Loucy (cell line): Measurements from ENCODE around the gene FCHSD2.

Experiments
- H2AFZ ChIP-seq: fragments of 200-600 bp; sonication (generic); 2 replicates; pipeline ENCODE4 v1.6.0; 2016; ENCODE audit warnings: antibody characterized with exemption, mild to moderate bottlenecking, low read length, moderate library complexity
- H3F3A ChIP-seq: fragments of 200-600 bp; 2 replicates; pipeline ENCODE4 v1.6.0; 2016; ENCODE audit warnings: antibody characterized with exemption, low read depth, mild to moderate bottlenecking
- H3K27me3 ChIP-seq: fragments of 200-600 bp; sonication (generic); 2 replicates; pipeline ENCODE4 v1.6.1; 2014; ENCODE audit warnings: low read length, mild to moderate bottlenecking; ENCODE audit not compliant: insufficient read depth, poor library complexity, severe bottlenecking
- H3K36me3 ChIP-seq: fragments of 200-600 bp; sonication (generic); 2 replicates; pipeline ENCODE4 v1.6.1; 2016; ENCODE audit warnings: low read length; ENCODE audit not compliant: insufficient read depth
- H3K4me1 ChIP-seq: fragments of 200-600 bp; sonication (generic); 2 replicates; pipeline ENCODE4 v1.5.1; 2014; ENCODE audit warnings: low read length, mild to moderate bottlenecking; ENCODE audit not compliant: insufficient read depth, poor library complexity, severe bottlenecking
- H3K4me2 ChIP-seq: fragments of 200-600 bp; sonication (generic); 2 replicates; pipeline ENCODE4 v1.6.0; 2014; ENCODE audit warnings: antibody characterized with exemption, low read length, low read depth, mild to moderate bottlenecking; ENCODE audit not compliant: poor library complexity, severe bottlenecking
- H3K4me3 ChIP-seq: fragments of 200-600 bp; sonication (generic); 2 replicates; pipeline ENCODE4 v1.5.1; 2014; ENCODE audit warnings: low read length, mild to moderate bottlenecking, mixed read lengths; ENCODE audit not compliant: poor library complexity, severe bottlenecking
- H3K79me2 ChIP-seq: fragments of 200-600 bp; sonication (generic); 2 replicates; pipeline ENCODE4 v1.6.1; 2014; ENCODE audit warnings: low read length; ENCODE audit not compliant: insufficient read depth
- H3K9ac ChIP-seq: fragments of 200-600 bp; sonication (generic); 2 replicates; pipeline ENCODE4 v1.6.0; 2014; ENCODE audit warnings: mild to moderate bottlenecking, low read depth, low read length, moderate library complexity; ENCODE audit not compliant: poor library complexity, severe bottlenecking
- H3K9me2 ChIP-seq: fragments of 200-600 bp; sonication (generic); replicated peaks from 2 replicates; pipeline ENCODE4 v1.6.1; 2016; ENCODE audit warnings: low read depth, low read length, mixed read lengths
- H3K9me3 ChIP-seq: fragments of 200-600 bp; sonication (generic); 2 replicates; pipeline ENCODE4 v1.6.1; 2014; ENCODE audit warnings: mild to moderate bottlenecking, antibody characterized with exemption, low read length, low read depth; ENCODE audit not compliant: insufficient read depth
- H4K20me1 ChIP-seq: fragments of 200-600 bp; sonication (generic); 2 replicates; pipeline ENCODE4 v1.6.0; 2014; ENCODE audit warnings: antibody characterized with exemption, low read length, mild to moderate bottlenecking; ENCODE audit not compliant: insufficient read depth, poor library complexity, severe bottlenecking
- CTCF ChIP-seq: fragments of 200-600 bp; sonication (generic); conservative IDR thresholded peaks from 2 replicates; pipeline ENCODE4 v1.5.1; 2014; ENCODE audit warnings: mild to moderate bottlenecking, antibody characterized with exemption, low read length
- EZH2phosphoT487 ChIP-seq: fragments of 200-600 bp; IDR thresholded peaks from 2 replicates; pipeline ENCODE4 v1.6.1; 2018; ENCODE audit warnings: antibody characterized with exemption, mild to moderate bottlenecking, moderate library complexity, borderline replicate concordance

The FCHSD2 gene

GRCh38 chr11:72921028-72921716, 220.9 kb downstream of the FCHSD2 start:
- TF ChIP-seq EZH2phosphoT487, result no peak
- TF ChIP-seq CTCF, result no peak
- no peaks in the 10 kb centered on the region for H3F3A ChIP-seq
- H3K27me3 ChIP-seq, result no peaks in the 10 kb centered on the region
- H3K4me2 ChIP-seq, result no peak overlapping the region
- H4K20me1 ChIP-seq, result peaks cover 16% of the 10 kb centered on the region
- no peak overlapping the region for H2AFZ ChIP-seq
- H3K4me3 ChIP-seq, result no peak overlapping the region
- no peak overlapping the region for H3K9ac ChIP-seq
- no peaks in the 10 kb centered on the region for H3K9me2 ChIP-seq
- no peaks in the 10 kb centered on the region for H3K4me1 ChIP-seq
- H3K79me2 ChIP-seq, result no peaks in the 10 kb centered on the region
- H3K9me3 ChIP-seq, result no peaks in the 10 kb centered on the region
- H3K36me3 ChIP-seq, result peaks cover 46% of the 10 kb centered on the region

GRCh38 chr11:72920001-72920400, 222.1 kb downstream of the FCHSD2 start:
- TF ChIP-seq EZH2phosphoT487, result no peak
- TF ChIP-seq CTCF, result no peak
- Histone ChIP-seq H3K9ac (no peak overlapping the region), H3K36me3 (peaks cover 52% of the 10 kb centered on the region), H3F3A (no peaks in the 10 kb centered on the region), H3K79me2 (peaks cover 5% of the 10 kb centered on the region; the same call in 1 of the 2 replicates), H3K9me3 (no peaks in the 10 kb centered on the region; the same call in 1 of the 2 replicates), H3K9me2 (no peaks in the 10 kb centered on the region), H3K4me3 (no peak overlapping the region), H3K4me2 (no peak overlapping the region), H2AFZ (no peak overlapping the region), H3K27me3 (no peaks in the 10 kb centered on the region), H3K4me1 (no peaks in the 10 kb centered on the region), H4K20me1 (peaks cover 10% of the 10 kb centered on the region)

- no peaks in the 10 kb centered on the region; the same call in 1 of the 2 replicates for H3K9me3 ChIP-seq
- no peak overlapping the region for H3K4me3 ChIP-seq
- no peaks in the 10 kb centered on the region for H3K27me3 ChIP-seq
- TF ChIP-seq EZH2phosphoT487 (no peak), CTCF (no peak)
- H3K4me1 ChIP-seq, result no peaks in the 10 kb centered on the region
- H3F3A ChIP-seq, result no peaks in the 10 kb centered on the region
- no peaks in the 10 kb centered on the region for H4K20me1 ChIP-seq
- no peaks in the 10 kb centered on the region for H3K9me2 ChIP-seq
- H3K79me2 ChIP-seq, result peaks cover 15% of the 10 kb centered on the region; the same call in 1 of the 2 replicates
- no peak overlapping the region for H3K4me2 ChIP-seq
- no peak overlapping the region for H2AFZ ChIP-seq
- H3K36me3 ChIP-seq, result peaks cover 56% of the 10 kb centered on the region
- no peak overlapping the region for H3K9ac ChIP-seq
These were observed 223.3 kb downstream of the FCHSD2 start for GRCh38 chr11:72918851-72919250.
